Adrenal gland (tissue), 5 donors: ENCODE results near the gene IL36B.

Experiments used
- POLR2A ChIP-seq, 2 donors: fragments of 450-650 bp; IDR thresholded peaks; one replicate each; pipeline ENCODE4 v1.6.1; 2017; ENCODE audit warnings: antibody characterized with exemption in 2 of 2, mild to moderate bottlenecking in 2 of 2, moderate library complexity in 1 of 2
- TF ChIP-seq, protein P1 (sequence below), 6 experiments: fragments of 450-650 bp in 4 of 6; fragments of 200-600 bp in 2 of 6; sonication (generic) in 1 of 6; IDR thresholded peaks; 1 replicate in 5 of 6; 2 replicates in 1 of 6; pipeline versions ENCODE4 v1.5.1 to v1.8.0; 2016 to 2021; ENCODE audit warnings: antibody characterized with exemption in 6 of 6, mild to moderate bottlenecking in 2 of 6, moderate library complexity in 1 of 6
- donor health status: DM: no; HTN: no; CAD: no.

DNA sequence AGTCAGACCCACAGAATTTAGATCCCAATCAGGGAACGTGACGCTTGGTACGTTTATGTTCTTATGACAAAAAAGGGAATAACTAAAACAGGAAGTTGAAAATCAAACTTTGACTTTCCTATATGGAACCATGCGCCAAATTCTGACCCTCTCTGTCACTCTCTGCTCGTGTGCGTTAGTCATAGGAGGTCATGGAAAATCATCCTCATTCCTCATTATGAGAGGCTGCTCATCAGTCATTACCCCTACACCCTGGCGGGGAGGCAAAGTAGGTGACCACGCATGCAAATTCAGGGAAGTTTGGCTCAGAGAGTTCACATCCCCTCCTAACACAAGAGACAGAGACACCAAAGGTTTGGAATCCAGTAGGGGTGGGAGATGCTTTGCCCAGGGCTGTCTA is 30.6 kb upstream of the IL36B start:
- TF ChIP-seq, protein P1, sequence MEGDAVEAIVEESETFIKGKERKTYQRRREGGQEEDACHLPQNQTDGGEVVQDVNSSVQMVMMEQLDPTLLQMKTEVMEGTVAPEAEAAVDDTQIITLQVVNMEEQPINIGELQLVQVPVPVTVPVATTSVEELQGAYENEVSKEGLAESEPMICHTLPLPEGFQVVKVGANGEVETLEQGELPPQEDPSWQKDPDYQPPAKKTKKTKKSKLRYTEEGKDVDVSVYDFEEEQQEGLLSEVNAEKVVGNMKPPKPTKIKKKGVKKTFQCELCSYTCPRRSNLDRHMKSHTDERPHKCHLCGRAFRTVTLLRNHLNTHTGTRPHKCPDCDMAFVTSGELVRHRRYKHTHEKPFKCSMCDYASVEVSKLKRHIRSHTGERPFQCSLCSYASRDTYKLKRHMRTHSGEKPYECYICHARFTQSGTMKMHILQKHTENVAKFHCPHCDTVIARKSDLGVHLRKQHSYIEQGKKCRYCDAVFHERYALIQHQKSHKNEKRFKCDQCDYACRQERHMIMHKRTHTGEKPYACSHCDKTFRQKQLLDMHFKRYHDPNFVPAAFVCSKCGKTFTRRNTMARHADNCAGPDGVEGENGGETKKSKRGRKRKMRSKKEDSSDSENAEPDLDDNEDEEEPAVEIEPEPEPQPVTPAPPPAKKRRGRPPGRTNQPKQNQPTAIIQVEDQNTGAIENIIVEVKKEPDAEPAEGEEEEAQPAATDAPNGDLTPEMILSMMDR (IDR thresholded peaks at IDR 0.05): no peak
- TF ChIP-seq POLR2A (IDR thresholded peaks at IDR 0.05): no peak
